HuH-7.5 (cell line): Measurements from ENCODE around the gene PDE9A.
"Not testable (repeated sequence)": the region's sequence is repeated elsewhere in the genome, so short reads cannot be mapped to it uniquely, and the experiment has no call there.

Source experiments
- DNase-seq: peaks from one replicate; pipeline ENCODE4 v3.0.0; 2011; ENCODE audit warnings: low spot score

PDE9A gene

DNA sequence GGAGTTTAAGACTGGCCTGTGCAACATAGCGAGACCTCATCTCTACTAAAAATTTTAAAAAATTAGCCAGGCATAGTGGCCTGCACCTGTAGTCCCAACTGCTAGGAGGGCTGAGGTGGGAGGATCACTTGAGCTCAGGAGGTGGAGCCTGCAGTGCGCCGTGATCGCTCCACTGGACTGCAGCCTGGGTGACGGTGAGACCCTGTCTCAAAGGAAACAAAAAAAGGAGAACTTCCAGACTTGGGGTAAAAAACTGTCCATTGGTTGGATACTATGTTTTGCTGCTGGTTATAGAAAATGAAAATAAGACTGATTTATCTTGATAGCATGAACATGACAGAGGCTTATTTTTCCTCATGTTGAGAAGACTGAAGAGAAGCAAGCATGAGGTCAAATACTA lies 146.5 kb downstream of the PDE9A start:
- no peak for DNase-seq

GRCh38 chr21:42801616-42802015 lies 148.2 kb downstream of the PDE9A start:
- not testable (repeated sequence) for DNase-seq

GRCh38 chr21:42806509-42807140 lies 153.2 kb downstream of the PDE9A start:
- DNase-seq = no peak

DNA sequence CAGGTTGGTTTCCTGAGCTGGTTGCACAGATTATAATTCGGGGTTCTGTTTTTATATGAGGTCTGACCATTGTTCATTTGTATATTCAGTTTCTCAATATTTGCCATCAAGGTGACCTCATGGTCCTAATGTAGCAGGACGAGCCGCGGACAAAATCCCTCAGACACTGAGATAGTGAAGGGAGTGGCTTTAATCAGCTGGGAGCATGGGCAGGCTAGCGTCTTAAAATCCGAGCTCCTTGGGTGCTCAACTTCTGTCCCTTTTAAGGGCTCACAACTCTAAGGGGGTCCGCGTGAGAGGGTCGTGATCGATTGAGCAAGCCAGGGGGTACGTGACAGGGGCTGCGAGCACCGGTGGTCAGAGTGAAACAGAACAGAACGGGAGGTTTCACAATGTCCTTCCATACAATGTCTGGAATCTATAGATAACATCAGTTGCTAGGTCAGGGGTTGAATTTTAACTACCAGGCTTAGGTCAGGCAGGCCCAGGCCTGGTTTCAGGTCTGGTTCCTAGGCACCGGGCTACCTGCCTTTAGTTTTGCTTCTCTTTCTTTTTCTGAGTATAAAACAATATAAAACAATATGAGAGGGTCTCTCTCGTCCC lies 154.0 kb downstream of the PDE9A start:
- DNase-seq = not testable (repeated sequence)

GRCh38 chr21:42807938-42808613 lies 154.7 kb downstream of the PDE9A start:
- DNase-seq = no peak

DNA sequence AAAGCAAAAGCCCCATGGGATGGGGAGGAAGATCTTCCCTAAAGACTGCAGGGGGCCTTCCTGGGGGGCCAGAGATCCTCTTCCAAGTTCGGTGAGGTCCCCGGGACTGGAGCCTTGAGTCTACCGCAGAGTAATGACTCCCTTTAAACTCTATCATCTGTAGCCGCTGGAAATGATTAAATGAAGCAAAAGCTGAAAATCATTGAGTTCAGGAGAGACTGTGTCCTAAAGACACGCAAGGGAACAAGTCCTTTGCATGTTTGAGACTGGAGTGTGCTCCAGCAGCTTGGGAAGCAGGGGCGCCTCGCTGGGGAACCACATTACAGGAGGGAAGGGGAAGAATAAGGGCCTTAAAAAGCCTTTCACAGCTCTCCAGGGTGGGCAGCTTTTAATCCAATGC lies 155.8 kb downstream of the PDE9A start:
- DNase-seq = no peak

DNA sequence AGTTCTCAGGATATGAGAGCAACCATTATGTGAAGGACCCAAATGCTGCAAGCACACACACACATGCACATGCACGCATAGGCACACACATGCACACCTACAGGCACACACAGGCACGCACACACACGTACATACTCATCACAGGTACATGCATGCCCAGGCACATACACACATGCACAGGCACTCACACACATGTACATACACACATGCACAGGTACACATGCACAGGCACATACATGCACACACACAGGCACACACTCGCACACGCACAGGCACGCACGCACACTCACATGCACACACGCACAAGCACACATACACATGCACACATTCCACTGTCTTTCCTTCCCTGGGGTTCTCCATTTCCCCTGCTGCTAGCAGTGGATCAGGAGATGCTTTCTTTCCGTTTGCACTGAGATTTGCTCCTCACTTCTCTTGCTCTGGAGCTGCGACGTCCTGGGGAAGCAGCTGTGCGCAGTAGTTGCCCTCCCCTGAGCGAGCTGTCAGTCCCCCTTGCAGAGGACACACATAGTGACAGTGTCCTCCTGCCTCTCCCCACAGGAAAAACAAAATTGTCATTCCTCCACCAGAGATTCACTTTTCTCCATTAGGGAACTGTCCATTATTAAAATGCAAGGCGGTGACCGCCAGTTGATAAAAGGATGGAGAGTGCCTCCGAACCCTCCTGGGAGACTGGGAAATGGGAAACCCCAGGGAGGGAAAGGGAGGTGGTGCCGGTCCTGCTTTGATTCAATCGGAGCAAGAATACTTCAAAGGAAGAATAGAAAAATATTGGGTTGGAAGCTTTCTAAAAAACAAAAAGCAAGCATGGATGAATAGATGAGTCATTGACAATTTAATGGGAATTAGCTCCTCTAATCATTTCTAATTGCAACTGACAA lies 156.4 kb downstream of the PDE9A start:
- no peak for DNase-seq

DNA sequence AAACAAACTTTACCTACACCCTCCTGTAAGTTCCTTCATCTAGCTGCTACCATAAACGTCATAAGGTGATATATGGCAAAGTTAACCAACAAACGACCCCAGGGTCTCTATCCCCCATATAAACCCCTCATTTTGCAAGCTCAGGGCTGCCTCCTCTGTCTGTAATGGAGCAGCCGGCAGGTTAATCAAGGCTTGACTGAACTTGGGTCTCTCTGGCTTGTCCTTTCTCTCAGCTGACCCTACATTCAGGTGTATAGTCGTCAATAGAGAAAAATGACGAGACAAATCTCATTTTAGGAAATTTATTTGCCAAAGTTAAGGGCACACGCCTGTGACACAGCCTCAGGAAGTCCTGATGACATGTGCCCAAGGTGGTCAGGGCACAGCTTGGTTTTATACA lies 158.5 kb downstream of the PDE9A start:
- DNase-seq = no peak

GRCh38 chr21:42812528-42813241 lies 159.3 kb downstream of the PDE9A start:
- not testable (repeated sequence) for DNase-seq

DNA sequence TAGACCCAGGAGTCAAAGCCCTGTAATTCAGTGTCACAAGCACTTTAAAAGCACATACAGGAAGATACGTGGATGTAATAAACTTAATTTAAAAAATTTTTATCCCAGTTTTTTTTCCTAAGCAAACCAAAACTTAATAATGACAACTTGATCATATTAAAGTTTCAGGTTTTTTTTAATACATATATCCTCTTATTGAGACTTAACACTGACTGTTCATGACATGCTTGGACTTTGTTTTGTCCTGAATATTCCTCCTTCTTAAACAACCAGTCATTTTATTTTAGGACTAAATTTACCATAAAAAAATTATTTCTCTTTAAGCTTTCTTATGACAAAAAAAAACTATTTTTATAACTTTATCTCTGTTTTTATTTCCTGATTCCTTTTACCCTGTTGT lies 161.8 kb downstream of the PDE9A start:
- DNase-seq = no peak

GRCh38 chr21:42818328-42818749 lies 164.9 kb downstream of the PDE9A start:
- no peak for DNase-seq

DNA sequence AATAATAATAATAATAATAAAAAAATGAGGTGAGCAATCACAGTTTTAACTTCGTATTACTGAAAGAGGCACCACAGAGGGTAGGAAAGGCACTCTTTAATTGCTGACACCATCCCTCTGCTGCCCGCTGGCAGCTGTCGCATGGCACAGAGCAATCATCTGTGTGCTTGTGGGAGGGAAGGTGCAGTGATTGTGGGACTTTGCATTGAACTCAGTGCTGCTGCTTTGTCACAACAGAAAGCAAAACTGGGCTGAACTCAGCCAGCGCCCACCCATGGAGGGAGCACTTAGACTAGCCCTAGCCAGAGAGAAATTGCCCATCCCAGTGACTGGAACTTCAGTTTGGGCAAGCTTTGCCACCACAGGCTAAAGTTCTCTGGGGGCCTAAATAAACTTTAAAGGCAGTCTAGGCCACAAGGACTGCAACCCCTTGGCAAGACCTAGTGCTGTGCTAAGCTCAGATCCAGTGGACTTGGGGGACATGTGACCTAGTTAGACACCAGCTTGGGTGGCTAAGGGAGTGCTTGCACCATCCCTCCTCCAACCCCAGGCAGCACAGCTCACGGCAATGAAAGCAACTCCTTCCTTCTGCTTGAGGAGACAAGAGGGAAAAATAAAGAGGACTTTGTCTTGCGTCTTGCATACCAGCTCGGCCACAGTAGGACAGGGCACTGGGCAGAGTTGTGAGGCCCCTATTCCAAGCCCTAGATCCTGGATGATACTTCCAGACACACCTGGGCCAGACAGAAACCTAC lies 166.6 kb downstream of the PDE9A start:
- no peak for DNase-seq

- no peak for DNase-seq
Observed at GRCh38 chr21:42820616-42821465, 167.4 kb downstream of the PDE9A start.
